GM12875 (cell line): Measurements from ENCODE around the gene TNNI2.

ENCODE experiments used
- H3K4me3 ChIP-seq: one replicate; pipeline ENCODE4 v1.5.1; 2011; ENCODE audit warnings: low read depth, low read length, control low read depth
- CTCF ChIP-seq: IDR thresholded peaks from 2 replicates; pipeline ENCODE4 v1.5.1; 2011; ENCODE audit warnings: low read depth, mild to moderate bottlenecking, control low read depth, inconsistent platforms, low read length, moderate library complexity, borderline replicate concordance; ENCODE audit not compliant: insufficient read depth

Gene TNNI2

GRCh38 chr11:1861435-1862411 is 22.9 kb downstream of the TNNI2 start:
- no peak for TF ChIP-seq CTCF
- H3K4me3 ChIP-seq: no peak overlapping the region

- H3K4me3 ChIP-seq: no peak overlapping the region
- TF ChIP-seq CTCF: no peak
These were observed 24.0 kb downstream of the TNNI2 start for GRCh38 chr11:1862588-1863351.

GRCh38 chr11:1863352-1864216 is 24.8 kb downstream of the TNNI2 start:
- TF ChIP-seq CTCF: no peak
- H3K4me3 ChIP-seq: no peak overlapping the region

GRCh38 chr11:1864231-1864630 is 25.4 kb downstream of the TNNI2 start:
- TF ChIP-seq CTCF: no peak
- H3K4me3 ChIP-seq: no peak overlapping the region

- no peak overlapping the region for H3K4me3 ChIP-seq
- no peak for TF ChIP-seq CTCF
These were observed 26.3 kb downstream of the TNNI2 start for GRCh38 chr11:1864831-1865665.

- no peak overlapping the region for H3K4me3 ChIP-seq
These were observed 27.4 kb downstream of the TNNI2 start for GRCh38 chr11:1866226-1866625.

More at GRCh38 chr11:1866226-1866625, 27.4 kb downstream of the TNNI2 start:
- no peak for TF ChIP-seq CTCF
